ENCODE data around the gene SMO.
"Not testable (repeated sequence)": the region's sequence is repeated elsewhere in the genome, so short reads cannot be mapped to it uniquely, and the experiment has no call there.

Gene SMO

GRCh38 chr7:129169686-129170440, 18.6 kb upstream of the SMO start:
- DNase-seq (ENCODE audit: low read depth), result no peak

GRCh38 chr7:129170441-129171021, 17.9 kb upstream of the SMO start:
- no peak for DNase-seq (ENCODE audit: low read depth)

GRCh38 chr7:129173861-129174260, 14.6 kb upstream of the SMO start:
- DNase-seq (ENCODE audit: low read depth), result not testable (repeated sequence)

GRCh38 chr7:129176916-129177710, 11.3 kb upstream of the SMO start:
- no peak for DNase-seq (ENCODE audit: low read depth)

GRCh38 chr7:129184981-129185670, 3.3 kb upstream of the SMO start:
- DNase-seq (ENCODE audit: low read depth), result no peak

- no peak for DNase-seq (ENCODE audit: low read depth)
These were observed 1.6 kb upstream of the SMO start for GRCh38 chr7:129186749-129187260.

- DNase-seq (ENCODE audit: low read depth), result no peak
These were observed 607 bp upstream of the SMO start for GRCh38 chr7:129187681-129188371.

- no peak for DNase-seq (ENCODE audit: low read depth)
These were observed 643 bp downstream of the SMO start for GRCh38 chr7:129188892-129189660.

GRCh38 chr7:129189661-129190310, 1.4 kb downstream of the SMO start:
- DNase-seq (ENCODE audit: low read depth), result no peak

- DNase-seq (ENCODE audit: low read depth), result no peak
These were observed 2.8 kb downstream of the SMO start for GRCh38 chr7:129191272-129191671.

- DNase-seq (ENCODE audit: low read depth), result no peak
These were observed 5.5 kb downstream of the SMO start for GRCh38 chr7:129193892-129194291.

GRCh38 chr7:129197771-129198170, 9.3 kb downstream of the SMO start:
- DNase-seq (ENCODE audit: low read depth), result no peak

- no peak for DNase-seq (ENCODE audit: low read depth)
These were observed 11.0 kb downstream of the SMO start for GRCh38 chr7:129199406-129199805.

- no peak for DNase-seq (ENCODE audit: low read depth)
These were observed 13.8 kb downstream of the SMO start for GRCh38 chr7:129202058-129202777.

GRCh38 chr7:129203050-129203741, 14.8 kb downstream of the SMO start:
- DNase-seq (ENCODE audit: low read depth), result no peak

- DNase-seq (ENCODE audit: low read depth), result no peak
These were observed 16.8 kb downstream of the SMO start for GRCh38 chr7:129205126-129205818.

GRCh38 chr7:129205987-129206785, 17.8 kb downstream of the SMO start:
- DNase-seq (ENCODE audit: low read depth), result no peak

- DNase-seq (ENCODE audit: low read depth), result no peak
These were observed 20.2 kb downstream of the SMO start for GRCh38 chr7:129208667-129209066.
